Large intestine (tissue), 3 donors: ENCODE results near the gene LRRFIP2. TPM values are rescaled to one million over a fixed set of nuclear protein-coding genes. Genes with fewer than 3 reads are reported as not detected.
"Not testable (repeated sequence)": the region's sequence is repeated elsewhere in the genome, so short reads cannot be mapped to it uniquely, and the experiment has no call there.

ENCODE experiments used
- DNase-seq, 2 donors: peaks; one replicate each; pipeline versions ENCODE4 v3.0.0 to v3.0.0-alpha.2; 2013
- H3K27ac ChIP-seq: one replicate; pipeline ENCODE4 v1.5.1; 2013; ENCODE audit warnings: low read length
- H3K27me3 ChIP-seq: 2 replicates; pipeline ENCODE4 v1.6.1; 2013; ENCODE audit warnings: low read length; ENCODE audit not compliant: control insufficient read depth, insufficient read depth
- H3K36me3 ChIP-seq: 2 replicates; pipeline ENCODE4 v1.6.1; 2013; ENCODE audit warnings: low read length; ENCODE audit not compliant: control insufficient read depth, insufficient read depth
- H3K4me1 ChIP-seq: one replicate; pipeline ENCODE4 v1.6.1; 2013; ENCODE audit warnings: low read length; ENCODE audit not compliant: control insufficient read depth, insufficient read depth
- H3K4me3 ChIP-seq: one replicate; pipeline ENCODE4 v1.5.1; 2013; ENCODE audit warnings: low read length
- H3K9me3 ChIP-seq: one replicate; pipeline ENCODE4 v1.6.1; 2013; ENCODE audit warnings: mild to moderate bottlenecking, low read depth, low read length, moderate library complexity; ENCODE audit not compliant: control insufficient read depth
- WGBS: methylation state at CpG from one replicate; pipeline ENCODE4 v1.1.5; 2013; ENCODE audit warnings: low lambda C conversion rate; ENCODE audit not compliant: insufficient coverage; 5-methylcytosine and 5-hydroxymethylcytosine counted together
- polyA plus RNA-seq: library from polyadenylated mRNA; unstranded; fragments of 120-200 nt; gene quantifications from one replicate; pipeline ENCODE4 v1.2.1, GENCODE V29; 2013

Gene LRRFIP2
- polyA plus RNA-seq, 1 donor = 47.1 TPM

DNA sequence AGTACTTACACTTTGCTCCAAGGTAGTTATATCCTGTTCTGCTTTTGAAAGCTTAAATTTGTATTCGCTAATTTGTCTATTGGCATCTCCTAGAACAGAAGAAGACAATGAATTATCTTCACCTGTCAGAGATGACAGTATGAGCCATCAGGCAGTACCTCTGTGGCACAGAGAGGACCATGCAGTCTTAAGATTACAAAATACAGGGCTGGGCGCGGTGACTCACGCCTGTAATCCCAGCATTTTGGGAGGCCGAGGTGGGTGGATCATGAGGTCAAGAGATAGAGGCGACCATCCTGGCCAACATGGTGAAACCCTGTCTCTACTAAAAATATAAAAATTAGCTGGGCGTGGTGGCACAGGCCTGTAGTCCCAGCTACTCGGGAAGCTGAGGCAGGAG lies 119.3 kb downstream of the LRRFIP2 start:
- not testable (repeated sequence) for H3K9me3 ChIP-seq, H3K27ac ChIP-seq, DNase-seq, H3K4me3 ChIP-seq, H3K4me1 ChIP-seq, H3K27me3 ChIP-seq
- WGBS = 100% methylated on average over 1 of the region's 8 CpGs
- H3K36me3 ChIP-seq = peaks cover 63% of the 10 kb centered on the region

DNA sequence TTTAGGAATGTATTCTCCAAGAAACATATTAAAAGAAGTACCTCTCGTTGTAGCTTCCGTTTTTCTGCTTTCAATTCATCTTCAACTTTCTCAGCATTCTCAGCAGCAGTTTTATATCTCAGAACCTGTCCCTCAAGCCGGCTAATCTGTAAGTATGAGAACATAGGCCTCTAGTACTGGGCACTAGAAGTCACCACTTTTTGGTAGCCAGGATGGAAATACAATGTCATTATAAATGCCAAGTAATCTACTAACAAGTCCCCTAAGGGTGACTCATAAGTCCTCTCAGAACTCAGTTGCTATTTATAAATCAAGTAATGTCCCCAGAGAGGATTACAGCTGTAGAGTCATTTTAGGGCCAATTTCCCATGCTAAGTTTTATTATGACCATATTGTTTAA lies 120.0 kb downstream of the LRRFIP2 start:
- 100% methylated on average over 1 of the region's 3 CpGs for WGBS
- DNase-seq = no peak
- Histone ChIP-seq H3K36me3 (peaks cover 66% of the 10 kb centered on the region), H3K9me3 (no peaks in the 10 kb centered on the region), H3K4me3 (no peak overlapping the region), H3K27me3 (no peaks in the 10 kb centered on the region), H3K27ac (no peak overlapping the region), H3K4me1 (no peaks in the 10 kb centered on the region)

DNA sequence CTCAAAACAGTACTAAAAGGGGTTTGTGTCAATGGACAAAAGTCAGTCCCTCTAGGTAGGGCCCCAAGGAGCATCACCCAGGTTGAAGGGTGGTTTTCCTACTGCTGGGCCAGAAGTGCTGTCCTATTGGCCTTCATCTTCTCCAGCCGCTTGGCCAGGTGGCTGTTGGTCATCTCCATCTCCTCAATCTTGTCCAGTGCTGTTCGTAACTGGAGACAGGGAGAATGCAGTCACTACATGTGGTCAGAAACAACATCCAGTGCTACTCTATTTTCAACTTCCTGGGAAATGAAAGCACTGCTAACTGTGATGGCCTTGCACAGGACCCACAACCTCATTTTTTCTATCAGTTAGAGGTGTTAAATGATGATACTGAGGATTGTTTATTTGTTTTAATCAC lies 120.6 kb downstream of the LRRFIP2 start:
- WGBS = no CpG with 5 or more reads among the region's 2 CpGs
- no peaks in the 10 kb centered on the region for H3K9me3 ChIP-seq
- peaks cover 67% of the 10 kb centered on the region for H3K36me3 ChIP-seq
- H3K27me3 ChIP-seq = no peaks in the 10 kb centered on the region
- no peak for DNase-seq
- H3K4me3 ChIP-seq = no peak overlapping the region
- no peak overlapping the region for H3K27ac ChIP-seq
- no peaks in the 10 kb centered on the region for H3K4me1 ChIP-seq

DNA sequence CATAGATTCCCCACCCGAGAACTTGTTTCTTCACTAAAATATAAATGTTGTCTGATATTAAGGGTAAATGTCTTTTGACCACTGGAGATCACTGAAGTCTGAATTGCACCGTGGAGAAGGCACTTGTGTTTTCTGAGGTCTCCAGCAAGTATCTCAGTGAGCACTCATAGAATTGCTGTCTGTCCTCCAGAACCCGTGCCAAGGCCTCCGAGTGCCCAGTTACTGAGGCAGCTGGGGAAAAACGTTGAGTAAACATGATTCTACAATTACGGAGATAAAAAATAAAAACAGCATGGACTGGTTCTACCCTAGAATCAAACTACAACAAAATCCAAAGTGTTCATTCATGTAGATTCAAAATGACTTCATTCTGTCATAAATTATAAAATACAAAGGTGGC lies 121.0 kb downstream of the LRRFIP2 start:
- Histone ChIP-seq H3K36me3 (peaks cover 67% of the 10 kb centered on the region), H3K4me3 (no peak overlapping the region), H3K9me3 (no peaks in the 10 kb centered on the region), H3K4me1 (no peaks in the 10 kb centered on the region), H3K27me3 (no peaks in the 10 kb centered on the region), H3K27ac (no peak overlapping the region)
- DNase-seq = no peak
- WGBS = no CpG with 5 or more reads among the region's 6 CpGs

DNA sequence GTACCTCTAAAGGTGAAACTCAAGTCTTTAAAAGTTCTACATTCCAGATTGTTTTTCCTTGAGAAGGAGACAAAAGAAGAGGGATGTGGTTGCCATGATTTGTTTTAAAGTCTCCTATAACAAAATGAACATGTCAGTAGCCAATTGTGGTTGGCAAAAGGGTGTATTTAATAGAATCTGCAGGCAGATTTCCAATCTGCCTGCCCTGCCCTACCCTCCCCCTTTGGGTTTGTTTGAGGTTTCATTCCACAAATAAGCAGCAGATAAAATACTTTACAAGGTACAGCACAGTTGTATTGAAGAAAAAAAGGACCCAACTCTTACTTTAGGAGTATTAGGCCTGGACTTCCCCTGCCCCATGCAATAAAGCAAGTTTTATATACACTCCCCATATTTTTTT lies 121.5 kb downstream of the LRRFIP2 start:
- no peaks in the 10 kb centered on the region for H3K9me3 ChIP-seq
- H3K27ac ChIP-seq = no peak overlapping the region
- no peaks in the 10 kb centered on the region for H3K4me1 ChIP-seq
- H3K4me3 ChIP-seq = no peak overlapping the region
- peaks cover 67% of the 10 kb centered on the region for H3K36me3 ChIP-seq
- no peaks in the 10 kb centered on the region for H3K27me3 ChIP-seq
- DNase-seq = no peak

DNA sequence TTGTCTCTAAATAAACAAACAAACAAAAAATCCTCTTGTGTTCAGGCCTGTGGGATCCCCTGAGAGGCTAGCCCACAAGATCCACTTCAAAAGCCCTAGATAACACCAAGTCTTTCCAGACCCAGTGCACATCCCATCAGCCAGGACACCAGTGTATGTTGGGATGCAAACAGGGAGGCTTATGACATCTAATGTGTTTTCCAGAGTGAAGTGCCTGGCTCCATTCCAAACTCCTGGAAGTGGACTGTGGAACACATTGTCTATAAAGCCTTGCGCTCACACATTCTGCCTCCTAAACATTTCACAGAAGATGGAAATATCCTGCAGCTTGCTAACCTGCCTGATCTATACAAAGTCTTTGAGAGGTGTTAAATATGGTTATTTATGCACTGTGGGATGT lies 124.1 kb downstream of the LRRFIP2 start:
- Histone ChIP-seq H3K9me3 (no peaks in the 10 kb centered on the region), H3K27me3 (no peaks in the 10 kb centered on the region), H3K4me3 (no peak overlapping the region), H3K27ac (no peak overlapping the region), H3K36me3 (peaks cover 56% of the 10 kb centered on the region), H3K4me1 (no peaks in the 10 kb centered on the region)
- no CpG with 5 or more reads among the region's 1 CpG for WGBS
- DNase-seq = no peak

DNA sequence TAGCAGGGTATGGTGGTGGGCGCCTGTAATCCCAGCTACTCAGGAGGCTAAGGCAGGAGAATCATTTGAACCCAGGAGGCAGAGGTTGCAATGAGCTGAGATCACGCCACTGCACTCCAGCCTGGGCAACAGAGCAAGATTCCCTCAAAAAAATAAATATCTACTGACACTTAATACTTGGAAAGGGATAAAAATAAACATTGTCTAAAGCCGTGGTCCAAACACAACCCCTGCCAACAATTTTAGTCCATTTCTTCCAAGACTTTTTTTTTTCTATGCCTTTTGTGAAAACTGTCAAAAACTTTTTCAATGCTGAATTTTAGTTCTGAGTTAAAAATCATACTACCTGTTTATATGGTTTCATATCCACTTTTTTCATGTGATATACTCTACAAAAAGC lies 131.7 kb downstream of the LRRFIP2 start:
- not testable (repeated sequence) for H3K4me3 ChIP-seq, H3K9me3 ChIP-seq, H3K4me1 ChIP-seq, H3K27me3 ChIP-seq, H3K27ac ChIP-seq, DNase-seq
- 67% methylated on average over 1 of the region's 3 CpGs for WGBS
- peaks cover 39% of the 10 kb centered on the region for H3K36me3 ChIP-seq

DNA sequence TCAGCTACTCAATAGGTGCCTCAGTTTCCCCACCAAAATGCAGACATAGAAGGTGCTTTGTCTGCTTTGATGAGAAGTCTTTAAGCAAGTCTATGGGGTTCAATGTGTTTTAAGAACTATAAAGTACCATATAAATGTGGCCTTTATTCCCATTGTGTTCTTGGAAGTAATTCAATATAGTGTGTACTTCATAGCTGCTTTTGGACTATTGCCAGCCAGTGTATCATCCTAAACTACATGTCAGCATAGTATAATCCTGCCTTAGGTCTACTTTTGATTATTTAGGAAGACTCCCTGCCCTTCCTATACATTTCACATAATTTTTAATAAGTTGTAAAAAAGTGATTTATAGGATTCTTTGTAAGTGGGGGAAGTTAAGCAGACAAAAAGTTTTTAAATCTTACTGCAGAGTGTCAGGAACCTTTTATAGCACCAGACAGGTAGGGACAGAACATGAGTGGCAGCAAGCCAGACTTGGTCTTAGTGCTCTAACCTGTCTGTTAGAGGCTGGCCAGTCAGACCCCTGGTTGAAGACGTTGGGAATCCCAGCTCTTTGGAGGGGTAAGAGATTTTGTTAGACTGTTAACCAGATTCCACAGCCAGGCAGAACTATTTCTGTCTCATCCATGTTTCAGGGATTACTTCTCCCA lies 132.7 kb downstream of the LRRFIP2 start:
- Histone ChIP-seq H3K36me3 (peaks cover 39% of the 10 kb centered on the region), H3K27me3 (no peaks in the 10 kb centered on the region), H3K9me3 (no peaks in the 10 kb centered on the region), H3K27ac (no peak overlapping the region), H3K4me1 (no peaks in the 10 kb centered on the region), H3K4me3 (no peak overlapping the region)
- no CpG with 5 or more reads among the region's 1 CpG for WGBS
- DNase-seq = no peak

DNA sequence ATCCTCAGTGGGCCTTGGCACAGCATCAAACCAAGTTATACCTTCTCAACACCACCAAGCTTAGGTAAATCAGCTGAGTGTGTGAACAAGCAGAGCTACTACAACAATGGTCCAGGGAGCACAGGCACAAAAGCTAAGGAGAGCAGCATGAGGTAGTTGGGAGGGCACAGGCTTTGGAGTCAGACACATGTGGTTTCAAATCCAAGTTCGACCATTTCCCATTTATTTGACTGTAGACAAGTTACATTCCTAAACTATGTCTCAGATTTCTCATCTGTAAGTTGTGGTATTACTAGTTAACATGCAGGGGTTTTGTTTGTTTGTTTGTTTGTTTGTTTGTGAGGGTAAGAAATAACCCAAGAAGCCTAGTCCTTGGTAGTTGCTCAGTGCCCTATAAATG lies 134.2 kb downstream of the LRRFIP2 start:
- Histone ChIP-seq H3K9me3 (peaks cover 9% of the 10 kb centered on the region), H3K4me3 (no peak overlapping the region), H3K36me3 (peaks cover 51% of the 10 kb centered on the region), H3K27ac (no peak overlapping the region), H3K4me1 (no peaks in the 10 kb centered on the region), H3K27me3 (no peaks in the 10 kb centered on the region)
- no peak for DNase-seq
- no CpG with 5 or more reads among the region's 1 CpG for WGBS

DNA sequence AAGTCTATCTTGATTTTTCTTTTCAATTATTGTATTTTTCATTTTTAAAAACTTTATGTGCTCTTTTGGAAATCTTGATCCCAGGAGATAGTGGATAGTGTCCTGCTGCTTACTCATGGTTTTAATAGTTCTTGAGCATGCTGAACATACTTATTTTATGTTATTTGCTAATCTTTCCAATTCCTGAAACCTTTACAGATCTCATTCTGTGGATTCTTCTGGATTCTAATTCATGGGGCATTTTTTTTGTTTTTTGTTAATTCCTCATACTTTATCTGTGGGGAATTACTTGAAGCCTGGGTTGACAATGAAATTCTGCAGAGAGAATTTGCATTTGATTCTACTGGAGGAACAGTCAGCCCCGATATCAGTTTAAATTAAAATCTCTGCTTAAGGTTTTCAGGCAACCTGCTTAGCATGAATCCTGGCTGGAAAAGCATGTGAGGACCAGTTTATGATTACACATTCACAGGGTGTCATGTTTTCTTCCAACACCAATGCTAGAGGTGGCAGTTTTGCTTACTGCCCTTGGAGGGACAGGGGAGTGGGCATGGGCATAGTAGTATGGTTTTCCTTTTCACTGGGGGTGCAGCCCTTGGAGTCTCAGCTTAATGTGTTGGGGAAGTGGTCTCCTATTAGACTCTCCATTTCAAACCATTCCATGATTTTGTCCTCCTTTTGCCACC lies 135.1 kb downstream of the LRRFIP2 start:
- peaks cover 14% of the 10 kb centered on the region for H3K9me3 ChIP-seq
- no peak overlapping the region for H3K27ac ChIP-seq
- DNase-seq = no peak
- no CpG with 5 or more reads among the region's 1 CpG for WGBS
- H3K27me3 ChIP-seq = no peaks in the 10 kb centered on the region
- peaks cover 55% of the 10 kb centered on the region for H3K36me3 ChIP-seq
- H3K4me3 ChIP-seq = no peak overlapping the region
- no peaks in the 10 kb centered on the region for H3K4me1 ChIP-seq

DNA sequence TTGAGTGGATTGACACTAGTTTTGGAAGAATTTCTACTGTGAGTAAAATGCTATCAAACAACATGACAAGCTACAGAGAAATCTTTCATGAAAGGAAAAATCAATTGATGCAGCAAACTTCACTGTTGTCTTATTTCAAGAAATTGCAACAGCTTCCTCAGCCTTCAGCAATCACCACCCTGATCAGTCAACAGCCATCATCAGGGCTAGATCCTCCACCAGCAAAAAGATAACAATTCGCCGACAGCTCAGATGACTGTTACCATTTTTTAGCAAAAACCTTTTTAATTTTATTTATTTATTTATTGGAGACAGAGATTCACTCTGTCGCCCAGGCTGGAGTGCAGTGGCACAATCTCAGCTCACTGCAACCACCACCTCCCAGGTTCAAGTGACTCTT lies 137.0 kb downstream of the LRRFIP2 start:
- H3K4me3 ChIP-seq = no peak overlapping the region
- peaks cover 14% of the 10 kb centered on the region for H3K9me3 ChIP-seq
- H3K36me3 ChIP-seq = peaks cover 65% of the 10 kb centered on the region
- H3K27ac ChIP-seq = no peak overlapping the region
- H3K27me3 ChIP-seq = no peaks in the 10 kb centered on the region
- H3K4me1 ChIP-seq = no peaks in the 10 kb centered on the region
- WGBS = 100% methylated on average over 1 of the region's 3 CpGs
- no peak for DNase-seq
